Skin of body (tissue), 2 donors: ENCODE measurements around the gene CD247. TPM values are rescaled to one million over a fixed set of nuclear protein-coding genes. Genes with fewer than 3 reads are reported as not detected.

Experiments
- DNase-seq: peaks from one replicate; lab custom pipeline; 2025; lab: John Stamatoyannopoulos, UW
- total RNA-seq: library from RNA; depleted of rRNA; stranded (reverse); fragments of >200 nt; gene quantifications from one replicate; pipeline ENCODE4 v1.2.3, GENCODE V29; 2014

CD247 gene
- total RNA-seq, 1 donor from 2014 or later, result 1.2 TPM

GRCh38 chr1:167416506-167416905, 101.8 kb downstream of the CD247 start:
- DNase-seq, result no peak

GRCh38 chr1:167413328-167413727, 105.0 kb downstream of the CD247 start:
- DNase-seq, result no peak

GRCh38 chr1:167412920-167413319, 105.4 kb downstream of the CD247 start:
- DNase-seq, result no peak

- no peak for DNase-seq
Observed at GRCh38 chr1:167412072-167412471, 106.3 kb downstream of the CD247 start.

- no peak for DNase-seq
Observed at GRCh38 chr1:167409183-167409582, 109.1 kb downstream of the CD247 start.

- DNase-seq, result no peak
Observed at GRCh38 chr1:167408355-167408754, 110.0 kb downstream of the CD247 start.

GRCh38 chr1:167404908-167405307, 113.4 kb downstream of the CD247 start:
- no peak for DNase-seq

GRCh38 chr1:167404161-167404888, 114.0 kb downstream of the CD247 start:
- no peak for DNase-seq

- no peak for DNase-seq
Observed at GRCh38 chr1:167401260-167401873, 117.0 kb downstream of the CD247 start.

- no peak for DNase-seq
Observed at GRCh38 chr1:167400359-167400953, 117.9 kb downstream of the CD247 start.

- DNase-seq, result no peak
Observed at GRCh38 chr1:167392200-167392696, 126.1 kb downstream of the CD247 start.

GRCh38 chr1:167388976-167389375, 129.4 kb downstream of the CD247 start:
- no peak for DNase-seq

- DNase-seq, result no peak
Observed at GRCh38 chr1:167387251-167387910, 130.9 kb downstream of the CD247 start.

Other genes starting within 250 kb of the CD247 start
- gene CREG1, start 35.2 kb upstream of the CD247 start, total RNA-seq, result 76.8 TPM
- gene RCSD1, start 111.7 kb upstream of the CD247 start, total RNA-seq, result 13.0 TPM
- gene MPZL1, start 203.5 kb upstream of the CD247 start, total RNA-seq, result 66.9 TPM